ENCODE data around the gene RSPO4. TPM values are rescaled to one million over a fixed set of nuclear protein-coding genes. Genes with fewer than 3 reads are reported as not detected.

Gene RSPO4
- total RNA-seq, 1 donor from 2014 or later: not detected

DNA sequence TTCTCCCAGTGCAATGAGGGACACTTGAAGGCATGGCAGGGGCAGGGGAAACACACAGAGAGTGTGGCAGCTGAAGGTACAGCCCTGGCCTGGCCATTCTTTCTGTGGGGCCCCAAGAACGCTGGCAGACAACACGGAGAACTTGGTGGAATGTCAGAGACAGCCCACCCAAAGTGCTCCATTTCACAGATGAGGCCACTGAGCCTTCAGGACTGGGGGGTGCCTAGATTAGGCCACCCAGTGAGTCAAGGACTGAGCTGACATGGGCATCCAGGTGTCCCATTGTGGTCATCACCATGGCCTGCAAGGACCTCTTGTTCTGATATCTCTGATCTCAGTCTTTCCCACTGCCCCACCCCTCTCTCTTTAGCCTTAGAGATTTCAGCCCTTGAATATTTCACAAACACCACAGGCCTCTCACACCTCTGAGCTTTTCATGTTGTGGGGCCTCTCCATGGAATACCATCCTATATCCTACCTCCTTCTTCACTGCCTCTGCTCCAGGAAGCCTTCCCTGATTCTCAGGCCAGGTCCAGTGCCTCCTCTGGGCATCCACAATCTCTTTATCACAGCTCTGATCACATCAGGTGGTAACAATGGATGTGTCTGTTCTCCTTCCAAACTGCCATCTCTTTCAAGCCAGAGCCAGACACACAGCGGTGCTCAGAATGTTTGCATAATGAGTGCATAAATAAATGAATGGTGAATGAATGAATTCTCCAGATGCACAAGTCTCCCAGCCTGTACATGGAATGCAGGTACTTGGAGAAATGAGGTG is 2.0 kb upstream of the RSPO4 start:
- Mint-ChIP-seq H3K9me3 (ENCODE audit: unreplicated experiment) (no peaks in the 10 kb centered on the region), H3K36me3 (ENCODE audit: unreplicated experiment) (no peaks in the 10 kb centered on the region), H3K4me1 (ENCODE audit: unreplicated experiment) (peaks cover 4% of the 10 kb centered on the region), H3K27me3 (ENCODE audit: unreplicated experiment) (peaks cover 41% of the 10 kb centered on the region), H3K27ac (ENCODE audit: unreplicated experiment) (no peak overlapping the region), H3K4me3 (ENCODE audit: unreplicated experiment) (no peak overlapping the region)
- no peak for DNase-seq (ENCODE audit: extremely low spot score, unreplicated experiment)
- TF ChIP-seq, protein P1, sequence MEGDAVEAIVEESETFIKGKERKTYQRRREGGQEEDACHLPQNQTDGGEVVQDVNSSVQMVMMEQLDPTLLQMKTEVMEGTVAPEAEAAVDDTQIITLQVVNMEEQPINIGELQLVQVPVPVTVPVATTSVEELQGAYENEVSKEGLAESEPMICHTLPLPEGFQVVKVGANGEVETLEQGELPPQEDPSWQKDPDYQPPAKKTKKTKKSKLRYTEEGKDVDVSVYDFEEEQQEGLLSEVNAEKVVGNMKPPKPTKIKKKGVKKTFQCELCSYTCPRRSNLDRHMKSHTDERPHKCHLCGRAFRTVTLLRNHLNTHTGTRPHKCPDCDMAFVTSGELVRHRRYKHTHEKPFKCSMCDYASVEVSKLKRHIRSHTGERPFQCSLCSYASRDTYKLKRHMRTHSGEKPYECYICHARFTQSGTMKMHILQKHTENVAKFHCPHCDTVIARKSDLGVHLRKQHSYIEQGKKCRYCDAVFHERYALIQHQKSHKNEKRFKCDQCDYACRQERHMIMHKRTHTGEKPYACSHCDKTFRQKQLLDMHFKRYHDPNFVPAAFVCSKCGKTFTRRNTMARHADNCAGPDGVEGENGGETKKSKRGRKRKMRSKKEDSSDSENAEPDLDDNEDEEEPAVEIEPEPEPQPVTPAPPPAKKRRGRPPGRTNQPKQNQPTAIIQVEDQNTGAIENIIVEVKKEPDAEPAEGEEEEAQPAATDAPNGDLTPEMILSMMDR (IDR thresholded peaks at IDR 0.05): no peak

DNA sequence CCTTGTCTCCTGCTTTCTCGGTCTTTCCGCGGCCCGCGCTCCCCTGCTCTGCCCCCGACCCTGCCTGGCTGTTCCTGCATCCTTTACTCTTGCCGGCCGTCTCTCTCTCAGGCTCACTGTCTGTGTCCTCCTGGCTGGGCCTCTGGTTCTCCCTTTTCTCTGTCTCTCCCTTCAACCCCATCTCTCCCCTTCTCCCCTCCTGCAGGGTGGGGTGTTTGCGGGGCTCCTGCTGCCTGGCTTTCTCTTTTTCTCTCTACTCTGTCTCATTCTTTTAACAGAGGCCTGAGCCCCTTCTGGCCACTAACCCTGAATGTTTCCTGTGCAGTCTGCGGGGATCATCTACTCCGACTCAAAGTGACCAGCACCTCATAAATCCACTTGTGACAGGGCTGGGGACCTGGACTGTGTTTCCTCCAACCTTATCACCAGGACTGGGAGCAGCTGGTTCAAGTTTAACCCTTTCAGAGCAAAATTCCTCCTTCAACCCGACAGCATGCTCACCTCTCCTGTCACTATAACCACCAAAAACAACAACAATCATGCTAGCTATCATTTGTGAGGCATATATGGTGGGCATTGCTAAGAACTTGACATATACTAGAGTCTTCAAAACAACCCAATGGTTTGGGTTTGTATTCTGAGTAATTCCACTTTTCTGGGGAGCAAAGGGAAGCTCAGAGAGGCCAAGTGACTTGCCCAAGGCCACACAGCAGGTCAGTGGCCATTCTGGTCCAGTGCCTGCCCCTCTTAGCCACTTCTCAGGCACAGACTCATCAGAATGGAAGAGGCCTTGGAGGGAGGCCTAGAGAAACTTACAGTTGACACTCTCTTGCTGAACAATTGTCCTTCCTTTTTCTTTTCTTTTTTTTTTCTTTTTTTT is 811 bp upstream of the RSPO4 start:
- Mint-ChIP-seq H3K27me3 (ENCODE audit: unreplicated experiment) (peaks cover 41% of the 10 kb centered on the region), H3K4me3 (ENCODE audit: unreplicated experiment) (no peak overlapping the region), H3K27ac (ENCODE audit: unreplicated experiment) (no peak overlapping the region), H3K36me3 (ENCODE audit: unreplicated experiment) (no peaks in the 10 kb centered on the region), H3K9me3 (ENCODE audit: unreplicated experiment) (no peaks in the 10 kb centered on the region), H3K4me1 (ENCODE audit: unreplicated experiment) (peaks cover 4% of the 10 kb centered on the region)
- no peak for DNase-seq (ENCODE audit: extremely low spot score, unreplicated experiment)
- TF ChIP-seq, protein P1 (IDR thresholded peaks at IDR 0.05): no peak

DNA sequence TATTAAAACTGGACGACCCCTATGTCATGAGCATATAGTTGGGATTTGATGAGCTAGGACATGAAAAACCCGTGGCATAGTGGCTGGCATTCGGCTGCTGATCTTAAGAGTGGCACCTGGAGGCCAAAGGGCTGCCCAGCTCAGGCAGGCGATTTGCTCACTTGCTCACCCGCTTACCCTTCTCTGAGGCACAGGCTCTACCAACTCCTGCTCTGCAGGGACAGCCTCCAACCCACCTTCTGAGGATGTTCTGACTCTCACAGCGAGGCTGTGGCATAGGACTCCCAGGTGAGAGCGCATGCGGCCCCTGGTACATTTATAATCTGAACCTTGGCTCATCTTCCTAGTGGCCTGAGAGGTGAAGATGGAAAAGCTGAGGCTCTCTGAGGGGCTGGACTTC is 995 bp downstream of the RSPO4 start:
- Mint-ChIP-seq H3K4me3 (ENCODE audit: unreplicated experiment) (no peak overlapping the region), H3K27me3 (ENCODE audit: unreplicated experiment) (peaks cover 41% of the 10 kb centered on the region), H3K36me3 (ENCODE audit: unreplicated experiment) (no peaks in the 10 kb centered on the region)

DNA sequence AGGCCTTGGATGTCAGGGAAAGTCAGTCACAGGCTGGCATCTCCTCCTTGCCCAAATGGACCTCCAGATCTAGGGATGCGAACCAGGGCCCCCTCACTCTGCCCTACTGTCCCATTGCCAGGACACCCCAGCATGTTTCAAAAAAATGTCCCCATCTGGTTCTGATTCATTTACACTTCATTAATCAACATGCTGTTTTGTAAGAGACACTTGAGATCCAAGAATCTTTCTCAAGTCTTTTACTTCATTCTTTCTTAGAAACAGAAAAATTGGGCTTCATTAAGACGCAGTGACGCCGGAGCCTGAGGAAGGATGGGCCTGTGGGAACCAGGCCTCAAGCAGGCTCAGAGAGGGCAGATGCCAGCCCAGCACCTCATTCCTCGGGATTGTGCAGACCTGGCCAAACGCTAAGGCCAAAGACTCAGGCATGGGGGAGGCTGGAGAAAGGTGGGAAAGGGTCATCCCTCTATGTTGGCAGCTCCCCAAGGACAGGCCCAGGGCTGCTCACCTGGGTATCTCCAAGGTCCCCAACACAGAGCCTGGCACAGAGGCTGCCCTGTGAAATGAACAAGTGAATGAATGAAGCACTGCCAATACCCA is 3.8 kb downstream of the RSPO4 start:
- H3K27me3 Mint-ChIP-seq (ENCODE audit: unreplicated experiment): peaks cover 26% of the 10 kb centered on the region
- TF ChIP-seq, protein P1 (IDR thresholded peaks at IDR 0.05): no peak
- no peaks in the 10 kb centered on the region for H3K36me3 Mint-ChIP-seq (ENCODE audit: unreplicated experiment)
- no peak overlapping the region for H3K4me3 Mint-ChIP-seq (ENCODE audit: unreplicated experiment)
- peaks cover 4% of the 10 kb centered on the region for H3K4me1 Mint-ChIP-seq (ENCODE audit: unreplicated experiment)
- no peak overlapping the region for H3K27ac Mint-ChIP-seq (ENCODE audit: unreplicated experiment)
- H3K9me3 Mint-ChIP-seq (ENCODE audit: unreplicated experiment): no peaks in the 10 kb centered on the region
- DNase-seq (ENCODE audit: extremely low spot score, unreplicated experiment): no peak

More for the DNA sequence above, 995 bp downstream of the RSPO4 start:
- TF ChIP-seq, protein P1 (IDR thresholded peaks at IDR 0.05): no peak
- Mint-ChIP-seq H3K27ac (ENCODE audit: unreplicated experiment) (no peak overlapping the region), H3K4me1 (ENCODE audit: unreplicated experiment) (peaks cover 4% of the 10 kb centered on the region), H3K9me3 (ENCODE audit: unreplicated experiment) (no peaks in the 10 kb centered on the region)
- no peak for DNase-seq (ENCODE audit: extremely low spot score, unreplicated experiment)

Measured in osteocyte (in vitro differentiated cells).